PFSK-1 (cell line): ENCODE results near the gene IL15RA.

Experiments used
- POLR2AphosphoS5 ChIP-seq: IDR thresholded peaks from 2 replicates; pipeline ENCODE4 v1.6.1; 2012; ENCODE audit warnings: low read depth, mild to moderate bottlenecking, control low read depth, low read length, moderate library complexity
- SIN3A ChIP-seq: IDR thresholded peaks from 2 replicates; pipeline ENCODE4 v1.6.1; 2012; ENCODE audit warnings: mild to moderate bottlenecking, low read length, moderate library complexity, borderline replicate concordance; ENCODE audit not compliant: insufficient read depth
- TAF1 ChIP-seq: IDR thresholded peaks from 2 replicates; pipeline ENCODE4 v1.6.1; 2012; ENCODE audit warnings: low read length, control low read depth, borderline replicate concordance; ENCODE audit not compliant: insufficient read depth

DNA sequence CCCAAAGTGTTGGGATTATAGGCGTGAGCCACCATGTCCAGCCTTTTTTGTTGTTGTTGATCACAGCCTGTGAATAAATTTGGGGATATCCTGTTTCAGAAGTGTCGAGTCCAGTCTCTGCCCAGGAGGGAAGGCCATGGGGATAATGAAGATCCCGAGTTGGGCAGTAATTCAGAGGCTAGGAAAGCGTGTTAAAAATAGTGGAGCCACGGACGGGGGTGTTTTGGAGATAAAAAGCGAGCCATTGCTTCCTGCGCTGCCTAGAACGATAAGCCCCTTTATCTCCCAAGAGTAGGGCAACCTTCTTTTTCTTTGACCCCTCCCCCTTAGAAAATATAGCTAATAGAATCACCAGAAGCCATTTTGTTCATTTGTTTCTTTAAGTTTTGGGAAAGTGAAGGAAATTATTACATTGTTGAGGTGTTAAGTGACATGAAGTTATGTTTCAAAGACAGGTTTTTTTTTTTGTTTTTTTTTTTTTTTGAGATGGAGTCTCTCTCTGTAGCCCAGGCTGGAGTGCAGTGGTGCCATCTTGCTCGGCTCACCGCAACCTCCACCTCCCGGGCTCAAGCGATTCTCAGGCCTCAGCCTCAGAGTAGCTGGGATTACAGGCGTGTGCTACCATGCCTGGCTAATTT is 43.3 kb downstream of the IL15RA start:
- TF ChIP-seq POLR2AphosphoS5 (no peak), TAF1 (no peak), SIN3A (no peak)
